Activated T-helper 2 cell treated with anti-CD3 and anti-CD28 coated beads, Interferon-gamma antibody, Interleukin-2, Interleukin-4, amounts not matched to agents 10 μg/mL and 5 μg/mL and 100 μg/mL, durations not matched to agents 14 hours and 24 hours and 36 hours (primary cell): ENCODE results near the gene SHQ1. TPM values are rescaled to one million over a fixed set of nuclear protein-coding genes. Genes with fewer than 3 reads are reported as not detected.
A peak's percentile ranks its signal among the peaks of the same experiment; 100 is the strongest.

Experiments used
- DNase-seq: peaks from one replicate; pipeline ENCODE4 v3.0.0; 2021; ENCODE audit warnings: low spot score
- H3K27ac Mint-ChIP-seq: one replicate; pipeline ENCODE4 v1.8.0; 2021; ENCODE audit warnings: mixed read lengths
- H3K27me3 Mint-ChIP-seq: one replicate; pipeline ENCODE4 v1.8.0; 2021; ENCODE audit warnings: low read depth, mixed read lengths
- H3K36me3 Mint-ChIP-seq: one replicate; pipeline ENCODE4 v1.8.0; 2021; ENCODE audit warnings: low read depth, mixed read lengths
- H3K4me1 Mint-ChIP-seq: one replicate; pipeline ENCODE4 v1.8.0; 2021; ENCODE audit warnings: low read depth, mixed read lengths
- H3K4me3 Mint-ChIP-seq: one replicate; pipeline ENCODE4 v1.8.0; 2021; ENCODE audit warnings: low read depth, mild to moderate bottlenecking, moderate library complexity, mixed read lengths
- H3K9me3 Mint-ChIP-seq: one replicate; pipeline ENCODE4 v1.8.0; 2021; ENCODE audit warnings: mixed read lengths
- intact Hi-C: fragments of 100-400 bp; cut with micrococcal nuclease; formaldehyde crosslinking; loops from one replicate; pipeline ENCODE4 v1.15.1; 2023
- total RNA-seq: library from RNA; stranded (reverse); gene quantifications from 2 replicates; pipeline ENCODE4 v1.2.3, GENCODE V29; 2022

SHQ1 gene
- total RNA-seq, 1 donor from 2014 or later = 29.0 TPM

GRCh38 chr3:72887705-72888545 is 39.7 kb upstream of the SHQ1 start, which contains the start of gene GXYLT2:
Gene GXYLT2 (plus strand): TSS chr3:72888046. CDS start chr3:72888234, 188 bp downstream.
- Mint-ChIP-seq H3K27ac (no peak within 1 kb of the TSS), H3K27me3 (peaks cover 82% of the 10 kb centered on the region), H3K36me3 (no peaks in the 10 kb centered on the region), H3K4me1 (peaks cover 8% of the 10 kb centered on the region), H3K9me3 (peaks cover 5% of the 10 kb centered on the region), H3K4me3 (peak within 1 kb of the TSS; percentile 80)
- DNase-seq = peak; percentile 14
- intact Hi-C loops = loop anchor here (5.0 kb wide), 1 partner anchor 41 kb away; the partner anchor contains the start of gene SHQ1

GRCh38 chr3:72887343-72887704 is 39.1 kb upstream of the SHQ1 start:
- DNase-seq = no peak
- intact Hi-C loops = loop anchor here (5.0 kb wide), 1 partner anchor 40 kb away; the partner anchor contains the start of gene SHQ1
- Mint-ChIP-seq H3K27ac (no peak overlapping the region), H3K9me3 (peaks cover 5% of the 10 kb centered on the region), H3K4me3 (peak overlapping the region; percentile 80), H3K36me3 (no peaks in the 10 kb centered on the region), H3K4me1 (peaks cover 8% of the 10 kb centered on the region), H3K27me3 (peaks cover 79% of the 10 kb centered on the region)

GRCh38 chr3:72872183-72872582 is 23.9 kb upstream of the SHQ1 start:
- Mint-ChIP-seq H3K4me3 (no peak overlapping the region), H3K4me1 (no peaks in the 10 kb centered on the region), H3K36me3 (no peaks in the 10 kb centered on the region), H3K27me3 (peaks cover 14% of the 10 kb centered on the region), H3K9me3 (no peaks in the 10 kb centered on the region), H3K27ac (no peak overlapping the region)
- no peak for DNase-seq
- intact Hi-C loops = no loop called here

DNA sequence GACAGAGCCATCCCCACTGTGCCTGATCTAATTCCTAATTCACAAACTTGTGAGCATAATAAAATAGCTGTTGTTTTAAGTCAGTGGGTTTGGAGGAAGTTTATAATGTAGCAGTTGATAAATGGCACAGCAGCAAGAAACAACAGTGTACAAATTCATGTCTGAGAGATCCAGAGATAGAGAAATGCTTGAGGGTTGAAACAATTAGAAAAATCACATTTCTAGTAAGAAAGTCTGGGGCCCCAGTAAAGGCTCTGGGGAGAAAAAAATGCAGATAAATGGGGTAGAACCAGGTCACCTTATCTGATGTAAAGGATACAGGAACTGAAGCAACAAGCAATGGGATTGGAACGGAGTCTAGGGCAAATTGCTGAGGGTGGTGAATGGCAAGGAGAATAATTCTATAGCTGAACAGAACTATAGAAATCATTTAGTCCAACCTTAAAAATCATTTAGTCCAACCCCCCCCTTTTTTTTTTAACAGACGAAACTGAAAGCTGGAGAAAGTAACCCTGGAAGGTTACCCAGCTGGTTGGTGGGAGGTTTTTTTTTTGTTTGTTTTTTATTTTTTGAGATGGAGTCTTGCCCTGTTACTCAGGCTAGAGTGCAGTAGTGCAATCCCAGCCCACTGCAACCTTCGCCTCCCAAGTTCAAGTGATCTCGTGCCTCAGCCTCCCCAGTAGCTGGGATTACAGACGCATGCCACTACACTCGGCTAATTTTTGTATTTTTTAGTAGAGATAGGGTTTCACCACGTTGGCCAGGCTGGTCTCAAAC is 14.3 kb upstream of the SHQ1 start:
- Mint-ChIP-seq H3K4me3 (no peak overlapping the region), H3K27ac (no peak overlapping the region), H3K9me3 (no peaks in the 10 kb centered on the region), H3K27me3 (peaks cover 13% of the 10 kb centered on the region), H3K4me1 (peaks cover 3% of the 10 kb centered on the region), H3K36me3 (no peaks in the 10 kb centered on the region)
- intact Hi-C loops = no loop called here
- DNase-seq = no peak

GRCh38 chr3:72860846-72861245 is 12.6 kb upstream of the SHQ1 start:
- intact Hi-C loops = no loop called here

GRCh38 chr3:72860053-72860452 is 11.8 kb upstream of the SHQ1 start:
- DNase-seq = no peak
- Mint-ChIP-seq H3K36me3 (no peaks in the 10 kb centered on the region), H3K9me3 (no peaks in the 10 kb centered on the region), H3K27ac (no peak overlapping the region), H3K27me3 (peaks cover 14% of the 10 kb centered on the region), H3K4me3 (no peak overlapping the region), H3K4me1 (peaks cover 3% of the 10 kb centered on the region)
- intact Hi-C loops = no loop called here

More at GRCh38 chr3:72860846-72861245, 12.6 kb upstream of the SHQ1 start:
- no peak overlapping the region for H3K4me3 Mint-ChIP-seq
- no peak for DNase-seq
- no peak overlapping the region for H3K27ac Mint-ChIP-seq
- H3K27me3 Mint-ChIP-seq = peaks cover 10% of the 10 kb centered on the region
- H3K9me3 Mint-ChIP-seq = no peaks in the 10 kb centered on the region
- no peaks in the 10 kb centered on the region for H3K36me3 Mint-ChIP-seq
- H3K4me1 Mint-ChIP-seq = peaks cover 3% of the 10 kb centered on the region

DNA sequence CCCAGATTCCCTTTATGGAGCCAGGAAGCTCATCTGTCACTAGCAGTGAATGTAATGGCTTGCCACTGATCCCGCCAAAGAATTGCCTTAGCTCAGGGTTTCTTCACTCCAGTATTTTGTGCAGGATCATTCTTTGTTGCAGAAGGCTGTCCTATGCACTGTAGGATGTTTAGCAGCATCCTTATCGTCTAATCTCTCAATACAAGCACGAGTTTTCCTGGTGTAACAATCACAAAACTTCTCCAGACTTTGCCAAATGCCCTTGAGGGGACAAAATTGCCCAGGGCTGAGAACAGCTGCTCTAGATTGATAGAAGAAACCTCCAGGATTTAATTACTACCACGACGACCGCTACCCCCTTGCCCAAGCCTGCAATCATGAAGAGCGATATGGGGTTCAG is 6.8 kb upstream of the SHQ1 start:
- Mint-ChIP-seq H3K27ac (no peak overlapping the region), H3K36me3 (no peaks in the 10 kb centered on the region), H3K27me3 (peaks cover 15% of the 10 kb centered on the region), H3K4me1 (peaks cover 4% of the 10 kb centered on the region), H3K9me3 (no peaks in the 10 kb centered on the region), H3K4me3 (no peak overlapping the region)
- no peak for DNase-seq
- intact Hi-C loops = no loop called here

GRCh38 chr3:72848703-72849081 is 447 bp upstream of the SHQ1 start:
- Mint-ChIP-seq H3K9me3 (no peaks in the 10 kb centered on the region), H3K4me1 (peaks cover 54% of the 10 kb centered on the region), H3K27me3 (no peaks in the 10 kb centered on the region), H3K27ac (peak overlapping the region; percentile 9), H3K36me3 (peaks cover 16% of the 10 kb centered on the region), H3K4me3 (peak overlapping the region; percentile 99)
- intact Hi-C loops = loop anchor here (1.0 to 5.0 kb wide), 4 partner anchors 39 to 1266 kb away; partner anchors contain the start of genes FOXP1, GXYLT2 and PPP4R2
- no peak for DNase-seq

DNA sequence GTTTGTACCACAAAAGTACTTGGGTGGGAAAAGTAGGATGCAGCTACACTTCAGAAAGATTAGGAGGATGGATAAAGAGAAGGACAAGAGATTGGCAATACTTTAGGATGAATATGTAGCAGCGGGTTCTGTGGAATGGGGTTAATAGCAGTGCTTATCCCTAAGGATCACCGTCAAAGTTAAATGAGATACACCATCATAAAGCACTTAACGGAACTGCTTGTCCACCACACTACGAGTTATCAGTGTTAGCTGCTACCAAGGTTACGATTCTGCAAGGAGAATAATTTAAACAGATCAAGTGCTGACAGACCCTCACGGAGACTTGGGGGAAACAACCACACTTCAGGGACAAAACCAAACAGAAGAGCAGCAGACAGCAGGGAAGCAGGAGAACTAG is 963 bp downstream of the SHQ1 start:
- Mint-ChIP-seq H3K9me3 (no peaks in the 10 kb centered on the region), H3K27ac (peak overlapping the region; percentile 77), H3K4me1 (peaks cover 54% of the 10 kb centered on the region), H3K36me3 (peaks cover 25% of the 10 kb centered on the region), H3K4me3 (peak overlapping the region; percentile 99), H3K27me3 (no peaks in the 10 kb centered on the region)
- intact Hi-C loops = loop anchor here (5.0 kb wide), 3 partner anchors 40 to 1265 kb away; partner anchors contain the start of genes FOXP1 and GXYLT2
- DNase-seq = no peak

- H3K27me3 Mint-ChIP-seq = no peaks in the 10 kb centered on the region
- H3K36me3 Mint-ChIP-seq = peaks cover 36% of the 10 kb centered on the region
- intact Hi-C loops = loop anchor here (5.0 kb wide), 3 partner anchors 41 to 1264 kb away; partner anchors contain the start of genes FOXP1 and GXYLT2
- H3K4me3 Mint-ChIP-seq = no peak overlapping the region
- H3K27ac Mint-ChIP-seq = no peak overlapping the region
- DNase-seq = no peak
- H3K9me3 Mint-ChIP-seq = no peaks in the 10 kb centered on the region
- peaks cover 52% of the 10 kb centered on the region for H3K4me1 Mint-ChIP-seq
Measured at GRCh38 chr3:72846166-72846565, 2.1 kb downstream of the SHQ1 start.

DNA sequence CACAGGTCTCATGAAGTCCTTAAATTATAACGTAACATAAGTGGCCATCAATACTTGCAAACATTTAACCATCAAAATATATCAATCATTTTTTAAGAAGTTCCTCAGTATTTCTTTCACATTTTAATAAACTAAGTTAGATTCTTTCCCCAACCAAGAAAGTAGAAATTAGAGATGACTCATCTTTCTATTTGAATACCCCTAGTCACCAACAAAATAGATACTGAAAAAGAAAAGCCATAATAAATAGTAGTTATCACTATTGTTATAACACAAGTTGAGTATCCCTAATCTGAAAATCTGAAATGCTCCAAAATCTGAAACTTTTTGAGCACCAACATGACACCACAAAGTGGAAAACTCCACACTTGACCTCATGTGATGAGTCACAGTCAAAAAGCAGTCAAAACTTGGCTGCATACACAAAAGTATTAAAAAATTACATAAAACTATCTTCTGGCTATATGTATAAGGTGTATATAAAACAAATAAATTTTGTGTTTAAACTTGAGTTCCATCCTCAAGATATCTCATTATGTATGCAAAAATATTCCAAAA is 3.7 kb downstream of the SHQ1 start:
- peaks cover 48% of the 10 kb centered on the region for H3K4me1 Mint-ChIP-seq
- no peaks in the 10 kb centered on the region for H3K9me3 Mint-ChIP-seq
- intact Hi-C loops = loop anchor here (1.0 kb wide), 2 partner anchors 210 to 969 kb away; no protein-coding TSS in a partner anchor
- no peak for DNase-seq
- H3K27me3 Mint-ChIP-seq = no peaks in the 10 kb centered on the region
- peak overlapping the region; percentile 43 for H3K27ac Mint-ChIP-seq
- peaks cover 43% of the 10 kb centered on the region for H3K36me3 Mint-ChIP-seq
- no peak overlapping the region for H3K4me3 Mint-ChIP-seq

DNA sequence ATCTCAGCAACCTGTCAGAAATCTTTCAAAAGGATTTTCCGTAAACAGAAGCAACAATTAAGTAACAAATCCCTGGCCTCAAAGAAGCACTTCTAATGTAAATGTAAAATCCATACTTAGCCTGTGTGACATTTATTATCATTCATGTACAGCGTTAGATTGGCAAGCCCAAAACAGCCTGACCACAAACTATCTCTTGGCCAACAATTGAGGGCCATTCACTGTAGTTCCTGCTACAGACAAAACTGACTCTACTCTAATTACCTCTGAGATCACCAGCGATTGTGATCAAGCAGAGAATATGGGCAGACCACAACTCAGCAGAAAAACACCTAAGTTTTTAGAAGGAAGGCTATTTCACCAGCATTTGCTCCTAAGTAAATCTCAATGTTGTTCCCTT is 9.2 kb downstream of the SHQ1 start:
- DNase-seq = no peak
- Mint-ChIP-seq H3K27me3 (no peaks in the 10 kb centered on the region), H3K9me3 (no peaks in the 10 kb centered on the region), H3K27ac (no peak overlapping the region), H3K4me1 (peaks cover 3% of the 10 kb centered on the region), H3K36me3 (peaks cover 52% of the 10 kb centered on the region), H3K4me3 (no peak overlapping the region)
- intact Hi-C loops = no loop called here
